Measurements from ENCODE around the gene DIS3. TPM values are rescaled to one million over a fixed set of nuclear protein-coding genes. Genes with fewer than 3 reads are reported as not detected.
A peak's percentile ranks its signal among the peaks of the same experiment; 100 is the strongest.

The DIS3 gene
- total and polyA plus RNA-seq, 9 of the 15 experiments (the other 6 are each of a cell fraction or from before 2014, with no cell fraction given), result 6.0 to 48.9 (median 34.2) TPM

DNA sequence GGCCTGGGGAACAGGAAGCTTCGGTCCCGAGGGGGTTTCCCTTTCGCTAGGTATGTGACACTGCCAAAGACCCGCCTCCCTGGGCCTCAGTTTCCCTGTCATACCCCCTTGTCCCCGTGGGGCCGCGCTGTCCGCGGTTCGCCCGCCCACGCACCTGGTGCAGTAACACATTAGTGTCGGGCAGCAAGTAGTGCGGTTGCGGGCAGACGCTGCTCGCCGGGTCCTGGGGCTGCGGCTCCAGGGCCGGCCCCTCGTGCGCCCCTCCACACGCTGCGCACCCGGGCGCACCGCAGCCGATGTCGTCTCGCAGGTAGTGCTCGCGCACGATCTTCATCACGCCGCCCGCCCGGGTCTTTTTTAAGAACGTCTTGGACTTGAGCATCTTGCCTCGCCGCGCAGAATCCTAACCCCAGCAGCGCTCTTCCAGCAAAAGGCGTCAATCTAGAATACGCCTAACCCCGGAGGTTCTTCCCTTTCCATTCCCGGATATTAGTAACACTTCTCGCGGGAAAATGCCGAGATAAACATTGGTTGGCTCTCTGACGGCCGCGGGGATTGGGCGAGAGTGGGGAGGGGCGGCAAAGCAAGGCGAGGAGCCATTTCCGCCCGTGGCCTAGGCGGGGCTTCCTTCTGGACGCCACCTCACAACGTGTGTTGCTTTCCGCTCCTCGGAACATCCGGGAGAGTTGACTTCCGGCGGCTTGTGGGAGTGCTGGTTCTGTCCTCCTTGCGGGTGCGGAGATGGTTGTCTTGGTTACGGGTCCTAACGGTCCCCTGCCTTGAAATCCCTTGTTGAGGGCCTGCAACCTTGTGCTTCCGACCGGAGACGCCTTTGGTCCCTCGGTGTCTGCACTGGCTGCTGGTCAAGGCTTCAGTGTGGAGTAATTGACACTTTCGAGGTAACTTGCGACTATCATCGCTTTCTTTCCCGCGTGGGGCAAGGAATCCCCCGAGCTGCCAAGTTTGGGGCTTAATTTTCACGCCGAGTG is at the start of gene DIS3, which contains the start of gene PIBF1 (continued):
- TF ChIP-seq SMAD1 (IDR thresholded peaks at IDR 0.05; ENCODE audit: low read depth, low read length, partially characterized antibody) (peak; percentile 23), STAT5A (IDR thresholded peaks at IDR 0.05; ENCODE audit: borderline replicate concordance, low read length) (no peak), RUNX1 (IDR thresholded peaks at IDR 0.05; ENCODE audit: low read depth) (no peak), JUN (IDR thresholded peaks at IDR 0.05; ENCODE audit: borderline replicate concordance, low read depth, low read length) (no peak), JUN (CRISPR knock-in tag; IDR thresholded peaks at IDR 0.05; ENCODE audit: borderline replicate concordance) (no peak), MAFG (tag; conservative IDR thresholded peaks at IDR 0.05) (no peak), NCOA1 (IDR thresholded peaks at IDR 0.05; ENCODE audit: low read depth) (peak; percentile 83), XRCC5 (IDR thresholded peaks at IDR 0.05; ENCODE audit: low read depth, low read length) (no peak), KDM5B (IDR thresholded peaks at IDR 0.05; ENCODE audit: insufficient replicate concordance, low read depth, low read length) (no peak), KLF10 (CRISPR knock-in tag; IDR thresholded peaks at IDR 0.05) (no peak), HNRNPUL1 (IDR thresholded peaks at IDR 0.05; ENCODE audit: low read length) (no peak), HDGF (IDR thresholded peaks at IDR 0.05) (no peak)
- TF ChIP-seq, protein P1, sequence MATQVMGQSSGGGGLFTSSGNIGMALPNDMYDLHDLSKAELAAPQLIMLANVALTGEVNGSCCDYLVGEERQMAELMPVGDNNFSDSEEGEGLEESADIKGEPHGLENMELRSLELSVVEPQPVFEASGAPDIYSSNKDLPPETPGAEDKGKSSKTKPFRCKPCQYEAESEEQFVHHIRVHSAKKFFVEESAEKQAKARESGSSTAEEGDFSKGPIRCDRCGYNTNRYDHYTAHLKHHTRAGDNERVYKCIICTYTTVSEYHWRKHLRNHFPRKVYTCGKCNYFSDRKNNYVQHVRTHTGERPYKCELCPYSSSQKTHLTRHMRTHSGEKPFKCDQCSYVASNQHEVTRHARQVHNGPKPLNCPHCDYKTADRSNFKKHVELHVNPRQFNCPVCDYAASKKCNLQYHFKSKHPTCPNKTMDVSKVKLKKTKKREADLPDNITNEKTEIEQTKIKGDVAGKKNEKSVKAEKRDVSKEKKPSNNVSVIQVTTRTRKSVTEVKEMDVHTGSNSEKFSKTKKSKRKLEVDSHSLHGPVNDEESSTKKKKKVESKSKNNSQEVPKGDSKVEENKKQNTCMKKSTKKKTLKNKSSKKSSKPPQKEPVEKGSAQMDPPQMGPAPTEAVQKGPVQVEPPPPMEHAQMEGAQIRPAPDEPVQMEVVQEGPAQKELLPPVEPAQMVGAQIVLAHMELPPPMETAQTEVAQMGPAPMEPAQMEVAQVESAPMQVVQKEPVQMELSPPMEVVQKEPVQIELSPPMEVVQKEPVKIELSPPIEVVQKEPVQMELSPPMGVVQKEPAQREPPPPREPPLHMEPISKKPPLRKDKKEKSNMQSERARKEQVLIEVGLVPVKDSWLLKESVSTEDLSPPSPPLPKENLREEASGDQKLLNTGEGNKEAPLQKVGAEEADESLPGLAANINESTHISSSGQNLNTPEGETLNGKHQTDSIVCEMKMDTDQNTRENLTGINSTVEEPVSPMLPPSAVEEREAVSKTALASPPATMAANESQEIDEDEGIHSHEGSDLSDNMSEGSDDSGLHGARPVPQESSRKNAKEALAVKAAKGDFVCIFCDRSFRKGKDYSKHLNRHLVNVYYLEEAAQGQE (IDR thresholded peaks at IDR 0.05; ENCODE audit: borderline replicate concordance), result no peak
- TF ChIP-seq, protein P1 (CRISPR knock-in tag; IDR thresholded peaks at IDR 0.05; ENCODE audit: low read depth), result no peak
- TF ChIP-seq, protein P2, sequence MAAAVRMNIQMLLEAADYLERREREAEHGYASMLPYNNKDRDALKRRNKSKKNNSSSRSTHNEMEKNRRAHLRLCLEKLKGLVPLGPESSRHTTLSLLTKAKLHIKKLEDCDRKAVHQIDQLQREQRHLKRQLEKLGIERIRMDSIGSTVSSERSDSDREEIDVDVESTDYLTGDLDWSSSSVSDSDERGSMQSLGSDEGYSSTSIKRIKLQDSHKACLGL (CRISPR knock-in tag; IDR thresholded peaks at IDR 0.05; ENCODE audit: borderline replicate concordance, poor library complexity, severe bottlenecking), result no peak
- TF ChIP-seq, protein P3, sequence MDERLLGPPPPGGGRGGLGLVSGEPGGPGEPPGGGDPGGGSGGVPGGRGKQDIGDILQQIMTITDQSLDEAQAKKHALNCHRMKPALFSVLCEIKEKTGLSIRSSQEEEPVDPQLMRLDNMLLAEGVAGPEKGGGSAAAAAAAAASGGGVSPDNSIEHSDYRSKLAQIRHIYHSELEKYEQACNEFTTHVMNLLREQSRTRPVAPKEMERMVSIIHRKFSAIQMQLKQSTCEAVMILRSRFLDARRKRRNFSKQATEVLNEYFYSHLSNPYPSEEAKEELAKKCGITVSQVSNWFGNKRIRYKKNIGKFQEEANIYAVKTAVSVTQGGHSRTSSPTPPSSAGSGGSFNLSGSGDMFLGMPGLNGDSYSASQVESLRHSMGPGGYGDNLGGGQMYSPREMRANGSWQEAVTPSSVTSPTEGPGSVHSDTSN (CRISPR knock-in tag; IDR thresholded peaks at IDR 0.05; ENCODE audit: low read depth), result no peak
- TF ChIP-seq, protein P3 (tag; conservative IDR thresholded peaks at IDR 0.05; ENCODE audit: low read depth), result no peak
